GM13976 (cell line): ENCODE measurements around the gene HMGN3.

ENCODE experiments used
- DNase-seq: peaks from one replicate; pipeline ENCODE4 v3.0.0; 2012; ENCODE audit warnings: low spot score
- in situ Hi-C: fragments of 300-500 bp; cut with MboI; formaldehyde crosslinking; loops from one replicate; pipeline ENCODE4 v1.12.0; 2022; ENCODE audit warnings: low sequenced_read_pairs, mixed read lengths, inconsistent platforms; ENCODE audit not compliant: unreplicated experiment
- TF ChIP-seq, protein P1 (sequence below): IDR thresholded peaks from 2 replicates; pipeline ENCODE4 v1.5.1; 2012; ENCODE audit warnings: borderline replicate concordance, mild to moderate bottlenecking; ENCODE audit not compliant: insufficient read depth; ENCODE audit errors: extremely low read depth, missing control alignments, control extremely low read depth

Gene HMGN3

DNA sequence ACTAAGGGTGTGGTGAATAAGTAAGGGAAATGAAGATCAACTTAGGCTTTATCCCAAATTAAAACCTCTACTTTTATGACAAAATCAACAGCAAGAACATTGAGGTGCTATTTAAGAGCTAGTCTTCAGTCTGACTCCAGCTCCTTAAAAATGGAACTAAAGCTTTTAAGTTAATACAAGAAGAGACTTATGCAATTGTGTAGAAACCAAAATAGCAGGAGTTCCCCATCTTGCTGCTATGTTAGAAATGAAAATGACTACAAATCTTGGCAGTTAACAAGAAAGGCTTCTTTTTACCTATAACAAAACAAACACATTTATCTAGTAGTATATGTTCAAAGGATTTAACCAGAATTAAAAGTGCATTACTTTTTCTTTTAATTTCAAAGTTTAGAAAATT lies 25.7 kb downstream of the HMGN3 start:
- in situ Hi-C loops, result no loop called here
- no peak for DNase-seq
- TF ChIP-seq, protein P1, sequence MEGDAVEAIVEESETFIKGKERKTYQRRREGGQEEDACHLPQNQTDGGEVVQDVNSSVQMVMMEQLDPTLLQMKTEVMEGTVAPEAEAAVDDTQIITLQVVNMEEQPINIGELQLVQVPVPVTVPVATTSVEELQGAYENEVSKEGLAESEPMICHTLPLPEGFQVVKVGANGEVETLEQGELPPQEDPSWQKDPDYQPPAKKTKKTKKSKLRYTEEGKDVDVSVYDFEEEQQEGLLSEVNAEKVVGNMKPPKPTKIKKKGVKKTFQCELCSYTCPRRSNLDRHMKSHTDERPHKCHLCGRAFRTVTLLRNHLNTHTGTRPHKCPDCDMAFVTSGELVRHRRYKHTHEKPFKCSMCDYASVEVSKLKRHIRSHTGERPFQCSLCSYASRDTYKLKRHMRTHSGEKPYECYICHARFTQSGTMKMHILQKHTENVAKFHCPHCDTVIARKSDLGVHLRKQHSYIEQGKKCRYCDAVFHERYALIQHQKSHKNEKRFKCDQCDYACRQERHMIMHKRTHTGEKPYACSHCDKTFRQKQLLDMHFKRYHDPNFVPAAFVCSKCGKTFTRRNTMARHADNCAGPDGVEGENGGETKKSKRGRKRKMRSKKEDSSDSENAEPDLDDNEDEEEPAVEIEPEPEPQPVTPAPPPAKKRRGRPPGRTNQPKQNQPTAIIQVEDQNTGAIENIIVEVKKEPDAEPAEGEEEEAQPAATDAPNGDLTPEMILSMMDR, result no peak

DNA sequence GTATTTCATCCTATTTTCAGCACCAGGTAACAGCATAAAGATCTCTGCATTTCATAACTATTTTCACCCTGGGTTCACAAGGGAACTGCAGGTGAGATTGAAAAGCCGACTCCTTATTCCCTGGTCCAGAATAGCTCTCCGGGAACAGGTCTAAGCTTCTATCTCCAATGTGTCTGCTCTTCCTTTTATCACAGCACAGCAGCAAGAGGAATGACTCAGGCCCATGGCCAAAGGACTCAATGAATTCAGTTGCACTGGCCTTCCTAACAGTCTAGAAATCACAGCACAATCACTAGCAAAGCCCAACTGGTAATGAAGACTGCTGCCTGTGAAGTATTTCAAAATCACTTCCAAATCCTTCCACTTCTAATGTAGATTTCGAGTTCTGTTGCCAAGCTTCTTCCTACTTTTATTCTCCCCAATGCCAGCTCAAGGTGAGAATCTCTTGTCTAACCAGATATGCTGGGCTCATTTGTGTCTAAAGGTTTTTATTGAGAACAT lies 30.7 kb downstream of the HMGN3 start:
- in situ Hi-C loops, result no loop called here
- no peak for DNase-seq
- TF ChIP-seq, protein P1, result no peak

DNA sequence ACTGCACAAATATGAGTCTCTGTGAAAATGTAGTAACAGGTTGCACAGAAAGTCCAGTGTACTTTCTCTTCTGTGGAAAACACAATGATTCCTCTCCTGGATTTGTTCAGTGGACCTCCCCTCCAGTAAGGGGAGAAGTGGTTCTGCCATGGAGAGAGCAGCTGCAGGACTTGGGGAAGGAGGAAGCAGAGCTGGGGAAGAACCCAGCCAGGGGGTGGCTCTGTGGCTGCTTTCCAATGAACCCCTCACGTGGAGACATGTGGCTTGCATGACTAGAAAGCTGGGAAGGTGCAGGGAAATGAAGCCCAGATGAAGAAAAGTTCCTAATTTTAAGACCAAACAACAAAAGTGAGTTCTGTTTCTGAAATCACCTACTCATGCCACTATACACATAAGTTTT lies 31.9 kb downstream of the HMGN3 start:
- TF ChIP-seq, protein P1, result no peak
- DNase-seq, result no peak
- in situ Hi-C loops, result no loop called here

DNA sequence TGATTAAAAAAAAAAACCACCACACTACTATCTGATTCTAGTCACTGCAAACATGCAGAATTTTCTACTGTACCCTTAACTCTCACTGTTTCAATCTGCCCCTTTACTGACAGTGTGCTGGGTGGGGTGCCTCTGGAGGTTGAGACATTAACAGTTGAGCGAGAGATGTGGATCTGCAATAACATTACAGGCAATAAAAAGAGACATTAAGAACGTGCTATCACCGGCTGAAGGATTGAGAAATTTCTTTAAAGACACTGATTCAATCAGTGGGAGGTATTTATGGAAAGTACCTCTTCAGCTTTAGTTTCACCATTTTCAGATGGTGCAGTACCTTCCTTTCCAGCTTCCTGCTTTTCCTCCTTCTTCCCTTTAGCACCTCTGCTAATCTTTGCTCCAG lies 32.5 kb downstream of the HMGN3 start:
- in situ Hi-C loops, result no loop called here
- no peak for DNase-seq

DNA sequence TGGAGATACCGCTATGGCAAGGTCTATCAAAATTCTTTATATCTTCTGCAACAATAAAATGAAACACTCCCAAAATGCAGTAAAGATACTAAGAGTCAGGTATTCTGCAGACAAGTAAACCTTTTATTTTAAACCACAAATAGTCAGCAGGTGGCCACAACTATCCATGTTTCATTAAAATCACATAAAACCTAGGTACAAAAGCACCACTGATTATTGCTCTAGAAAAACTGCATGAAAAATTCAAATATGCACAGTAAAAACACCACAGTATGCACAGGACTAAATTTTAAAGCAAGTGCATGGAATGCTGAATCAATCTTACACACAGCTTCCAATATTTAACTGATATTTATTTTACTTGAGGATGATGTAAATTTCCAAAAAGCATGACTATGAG lies 33.3 kb downstream of the HMGN3 start:
- DNase-seq, result no peak
- in situ Hi-C loops, result no loop called here
- TF ChIP-seq, protein P1, result no peak

More for the DNA sequence above, 32.5 kb downstream of the HMGN3 start:
- TF ChIP-seq, protein P1, result no peak

DNA sequence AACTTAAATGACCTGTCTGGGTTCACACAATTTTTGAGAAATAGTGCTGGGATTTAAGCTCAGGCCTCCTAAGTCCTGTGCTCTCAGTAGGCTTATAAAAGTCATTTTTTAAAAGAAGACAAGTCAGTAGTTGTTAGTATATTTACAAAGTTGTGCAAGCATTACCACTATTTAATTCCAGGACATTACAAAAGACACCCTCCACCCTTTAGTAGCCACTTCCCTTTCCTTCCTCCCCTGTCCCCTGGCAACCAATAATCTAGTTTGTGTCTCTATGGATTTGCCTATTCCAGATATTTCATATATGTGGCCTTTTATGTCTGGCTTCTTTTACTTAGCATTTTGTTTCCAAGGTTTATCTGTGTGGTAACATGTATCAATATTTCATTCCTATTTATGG lies 37.6 kb downstream of the HMGN3 start:
- in situ Hi-C loops, result no loop called here
- no peak for DNase-seq

DNA sequence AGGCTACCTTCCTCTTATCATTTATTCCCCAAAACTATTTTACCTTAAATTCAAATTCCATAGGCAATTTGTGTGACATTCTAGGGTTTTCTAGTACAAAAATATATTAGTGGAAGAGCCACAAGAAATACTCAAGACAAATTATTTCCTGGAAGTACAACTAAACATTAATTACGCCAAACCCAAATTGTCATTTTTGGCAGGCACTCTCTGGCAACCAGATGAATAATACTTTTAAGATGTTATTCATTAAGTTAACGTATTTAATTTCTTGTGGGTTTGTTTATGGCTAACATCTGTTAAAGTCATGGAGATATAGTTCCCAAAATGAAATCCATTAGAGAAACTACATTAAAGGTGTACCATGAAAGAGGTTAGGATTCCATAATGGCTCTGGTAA lies 40.5 kb downstream of the HMGN3 start:
- in situ Hi-C loops, result no loop called here
- TF ChIP-seq, protein P1, result no peak
- no peak for DNase-seq

More for the DNA sequence above, 37.6 kb downstream of the HMGN3 start:
- TF ChIP-seq, protein P1, result no peak
